ENCODE measurements around the gene SEMA3A. TPM values are rescaled to one million over a fixed set of nuclear protein-coding genes. Genes with fewer than 3 reads are reported as not detected.

The SEMA3A gene
- total RNA-seq, 1 experiment from 2014 or later, result 6.3 TPM

DNA sequence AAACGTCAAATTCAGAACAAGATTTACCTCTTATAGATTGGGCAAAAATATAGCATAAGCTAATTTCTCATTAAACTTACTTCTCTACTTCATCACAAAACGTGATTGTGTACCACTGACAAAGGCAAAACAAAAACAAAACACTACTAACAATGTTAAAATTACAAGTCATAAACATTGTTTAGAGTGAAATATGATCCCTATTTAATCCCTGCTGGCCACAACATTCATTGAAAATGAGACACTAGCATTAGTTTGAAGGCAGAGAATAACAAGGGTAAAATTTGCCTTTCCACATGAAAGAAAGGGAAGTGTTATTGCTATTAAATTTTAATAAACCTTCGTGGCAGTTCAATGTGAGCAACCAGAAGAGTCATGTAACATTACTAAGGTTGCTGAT lies 45.0 kb downstream of the SEMA3A start:
- no peaks in the 10 kb centered on the region for H3K27me3 ChIP-seq (ENCODE audit: insufficient read depth, low read depth)
- H3K4me3 ChIP-seq, result no peak overlapping the region
- no TSS peak for BruUV-seq (replicated peaks)
- TF ChIP-seq, protein P1, sequence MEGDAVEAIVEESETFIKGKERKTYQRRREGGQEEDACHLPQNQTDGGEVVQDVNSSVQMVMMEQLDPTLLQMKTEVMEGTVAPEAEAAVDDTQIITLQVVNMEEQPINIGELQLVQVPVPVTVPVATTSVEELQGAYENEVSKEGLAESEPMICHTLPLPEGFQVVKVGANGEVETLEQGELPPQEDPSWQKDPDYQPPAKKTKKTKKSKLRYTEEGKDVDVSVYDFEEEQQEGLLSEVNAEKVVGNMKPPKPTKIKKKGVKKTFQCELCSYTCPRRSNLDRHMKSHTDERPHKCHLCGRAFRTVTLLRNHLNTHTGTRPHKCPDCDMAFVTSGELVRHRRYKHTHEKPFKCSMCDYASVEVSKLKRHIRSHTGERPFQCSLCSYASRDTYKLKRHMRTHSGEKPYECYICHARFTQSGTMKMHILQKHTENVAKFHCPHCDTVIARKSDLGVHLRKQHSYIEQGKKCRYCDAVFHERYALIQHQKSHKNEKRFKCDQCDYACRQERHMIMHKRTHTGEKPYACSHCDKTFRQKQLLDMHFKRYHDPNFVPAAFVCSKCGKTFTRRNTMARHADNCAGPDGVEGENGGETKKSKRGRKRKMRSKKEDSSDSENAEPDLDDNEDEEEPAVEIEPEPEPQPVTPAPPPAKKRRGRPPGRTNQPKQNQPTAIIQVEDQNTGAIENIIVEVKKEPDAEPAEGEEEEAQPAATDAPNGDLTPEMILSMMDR (conservative IDR thresholded peaks at IDR 0.05), result no peak
- TF ChIP-seq EZH2 (IDR thresholded peaks at IDR 0.05; ENCODE audit: low read depth), result no peak
- no peaks in the 10 kb centered on the region for H4K20me1 ChIP-seq (ENCODE audit: insufficient read depth)
- POLR2A ChIA-PET (ENCODE audit: unreplicated experiment), result no interaction called here
- no peaks in the 10 kb centered on the region for H3K36me3 ChIP-seq (ENCODE audit: low read depth)
- H2AFZ ChIP-seq, result no peak overlapping the region
- H3K27ac ChIP-seq, result no peak overlapping the region
- no peaks in the 10 kb centered on the region for H3F3A ChIP-seq (ENCODE audit: insufficient read depth, low read depth)
- no peak overlapping the region for H3K4me2 ChIP-seq
- CTCF ChIA-PET, result no interaction called here
- intact Hi-C loops (cut with micrococcal nuclease; ENCODE audit: unreplicated experiment), result no loop called here
- no peak for DNase-seq
- no peaks in the 10 kb centered on the region for H3K9me3 ChIP-seq (ENCODE audit: insufficient read depth, low read depth)
- H3K4me1 ChIP-seq (replicated peaks; ENCODE audit: insufficient read depth), result no peaks in the 10 kb centered on the region; the same call in 1 of the 2 replicates
- H3K79me2 ChIP-seq (ENCODE audit: low read depth), result no peaks in the 10 kb centered on the region
- no peaks in the 10 kb centered on the region; the same call in 1 of the 2 replicates for H3K9me2 ChIP-seq (ENCODE audit: insufficient read depth)

DNA sequence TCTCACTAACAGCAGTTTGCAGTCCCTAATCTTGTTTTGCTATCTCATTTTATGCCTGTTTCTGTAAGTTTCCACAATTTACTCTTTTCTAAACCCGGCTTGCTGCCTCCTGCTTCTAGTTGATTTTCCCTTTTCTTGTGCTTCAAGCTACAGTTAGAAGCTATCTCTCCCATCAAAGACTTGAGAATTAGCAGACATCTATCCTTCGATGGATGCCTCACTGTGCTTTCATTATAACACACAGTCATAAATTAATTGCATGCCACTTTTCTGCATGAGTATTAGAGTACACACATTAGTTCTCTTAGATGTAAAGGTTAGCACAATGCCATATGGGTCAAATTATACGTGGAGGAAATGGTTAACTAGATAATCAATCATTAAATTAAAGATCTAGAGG lies 48.7 kb downstream of the SEMA3A start:
- intact Hi-C loops (cut with micrococcal nuclease; ENCODE audit: unreplicated experiment), result no loop called here
- CTCF ChIA-PET, result no interaction called here
- POLR2A ChIA-PET (ENCODE audit: unreplicated experiment), result interaction anchor here (0.6 kb wide), 1 partner anchor 17 kb away, joined by 3 read pairs; no protein-coding TSS in a partner anchor
- TF ChIP-seq, protein P1 (conservative IDR thresholded peaks at IDR 0.05), result no peak
- TF ChIP-seq EZH2 (IDR thresholded peaks at IDR 0.05; ENCODE audit: low read depth), result no peak
- Histone ChIP-seq H3K4me1 (replicated peaks; ENCODE audit: insufficient read depth) (no peaks in the 10 kb centered on the region; the same call in 1 of the 2 replicates), H2AFZ (no peak overlapping the region), H3K9me3 (ENCODE audit: insufficient read depth, low read depth) (no peaks in the 10 kb centered on the region), H3K79me2 (ENCODE audit: low read depth) (no peaks in the 10 kb centered on the region), H3K4me2 (no peak overlapping the region), H4K20me1 (ENCODE audit: insufficient read depth) (no peaks in the 10 kb centered on the region), H3K36me3 (ENCODE audit: low read depth) (no peaks in the 10 kb centered on the region), H3K27ac (no peak overlapping the region), H3K9me2 (ENCODE audit: insufficient read depth) (no peaks in the 10 kb centered on the region; the same call in 1 of the 2 replicates), H3F3A (ENCODE audit: insufficient read depth, low read depth) (no peaks in the 10 kb centered on the region), H3K27me3 (ENCODE audit: insufficient read depth, low read depth) (no peaks in the 10 kb centered on the region), H3K4me3 (no peak overlapping the region)
- no peak for DNase-seq
- no TSS peak for BruUV-seq (replicated peaks)

DNA sequence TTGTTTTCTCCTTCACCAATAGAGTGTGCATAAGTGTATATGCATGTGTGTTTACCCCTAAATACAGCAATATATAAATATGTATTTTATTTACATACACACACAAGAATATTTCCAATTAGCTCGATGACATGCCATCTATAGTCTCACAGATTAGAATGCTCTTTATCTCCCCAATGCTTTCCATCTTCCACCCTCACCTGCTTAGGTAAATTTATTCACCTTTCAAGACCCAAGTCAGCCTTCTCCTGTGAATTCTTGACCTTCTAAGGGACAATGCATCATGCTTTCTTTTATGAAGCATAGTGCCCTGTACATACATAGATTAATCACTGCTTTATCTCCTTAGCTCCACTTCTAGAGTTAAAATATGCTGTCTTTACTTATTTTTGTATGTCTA lies 49.7 kb downstream of the SEMA3A start:
- TF ChIP-seq EZH2 (IDR thresholded peaks at IDR 0.05; ENCODE audit: low read depth), result no peak
- TF ChIP-seq, protein P1 (conservative IDR thresholded peaks at IDR 0.05), result no peak
- Histone ChIP-seq H3F3A (ENCODE audit: insufficient read depth, low read depth) (no peaks in the 10 kb centered on the region), H3K27ac (0 out of 2 replicates have a peak overlapping the region, but pooled peaks have one; percentile 3), H3K4me3 (no peak overlapping the region), H4K20me1 (ENCODE audit: insufficient read depth) (no peaks in the 10 kb centered on the region), H3K9me3 (ENCODE audit: insufficient read depth, low read depth) (no peaks in the 10 kb centered on the region), H3K4me1 (replicated peaks; ENCODE audit: insufficient read depth) (no peaks in the 10 kb centered on the region; the same call in 1 of the 2 replicates), H3K4me2 (no peak overlapping the region), H2AFZ (no peak overlapping the region), H3K79me2 (ENCODE audit: low read depth) (no peaks in the 10 kb centered on the region), H3K27me3 (ENCODE audit: insufficient read depth, low read depth) (no peaks in the 10 kb centered on the region), H3K9me2 (ENCODE audit: insufficient read depth) (no peaks in the 10 kb centered on the region; the same call in 1 of the 2 replicates), H3K36me3 (ENCODE audit: low read depth) (no peaks in the 10 kb centered on the region)
- BruUV-seq (replicated peaks), result no TSS peak
- ChIA-PET POLR2A (ENCODE audit: unreplicated experiment) (no interaction called here), CTCF (no interaction called here)
- no peak for DNase-seq
- intact Hi-C loops (cut with micrococcal nuclease; ENCODE audit: unreplicated experiment), result no loop called here

Data from PC-9 (cell line).